Mesenteric fat pad (tissue), 1 donor: Measurements from ENCODE around the gene ODC1. TPM values are rescaled to one million over a fixed set of nuclear protein-coding genes. Genes with fewer than 3 reads are reported as not detected.
A peak's percentile ranks its signal among the peaks of the same experiment; 100 is the strongest.
"Not testable (repeated sequence)": the region's sequence is repeated elsewhere in the genome, so short reads cannot be mapped to it uniquely, and the experiment has no call there.

Experiments
- DNase-seq: peaks from one replicate; pipeline ENCODE4 v3.0.0-alpha.2; 2020; ENCODE audit warnings: low spot score
- total RNA-seq: library from RNA; stranded (reverse); fragmentation: NEBNext Ultra II Directional; extraction: Animal tissue kit (Norgen Biotek cat#: 25700); gene quantifications from one replicate; pipeline ENCODE4 v1.2.1, GENCODE V29; 2021
- donor health status: DM: yes; HTN: yes; CAD: no.

ODC1 gene
- total RNA-seq, 1 donor from 2014 or later, result 32.8 TPM

- DNase-seq, result peak; percentile 59
These were observed 30.8 kb upstream of the ODC1 start for GRCh38 chr2:10478916-10479315.

GRCh38 chr2:10478298-10478625, 30.1 kb upstream of the ODC1 start:
- peak; percentile 64 for DNase-seq

- peak; percentile 60 for DNase-seq
These were observed 29.5 kb upstream of the ODC1 start for GRCh38 chr2:10477443-10478297.

- DNase-seq, result peak; percentile 86
These were observed 28.8 kb upstream of the ODC1 start for GRCh38 chr2:10476723-10477442.

- peak; percentile 85 for DNase-seq
These were observed 27.9 kb upstream of the ODC1 start for GRCh38 chr2:10475811-10476660.

- DNase-seq, result peak; percentile 86
These were observed 27.1 kb upstream of the ODC1 start for GRCh38 chr2:10475221-10475722.

GRCh38 chr2:10473121-10473756, 25.1 kb upstream of the ODC1 start:
- peak; percentile 59 for DNase-seq

- peak; percentile 62 for DNase-seq
These were observed 23.8 kb upstream of the ODC1 start for GRCh38 chr2:10471955-10472354.

GRCh38 chr2:10471046-10471571, 23.0 kb upstream of the ODC1 start:
- peak; percentile 67 for DNase-seq

GRCh38 chr2:10469955-10470608, 22.0 kb upstream of the ODC1 start:
- no peak for DNase-seq

GRCh38 chr2:10469301-10469700, 21.2 kb upstream of the ODC1 start:
- DNase-seq, result peak; percentile 85

- peak; percentile 57 for DNase-seq
These were observed 19.3 kb upstream of the ODC1 start for GRCh38 chr2:10467401-10467800.

- peak; percentile 67 for DNase-seq
These were observed 18.7 kb upstream of the ODC1 start for GRCh38 chr2:10466801-10467200.

GRCh38 chr2:10465910-10466309, 17.8 kb upstream of the ODC1 start:
- DNase-seq, result peak; percentile 59

- DNase-seq, result peak; percentile 37
These were observed 14.3 kb upstream of the ODC1 start for GRCh38 chr2:10462178-10463083.

GRCh38 chr2:10460366-10460796, 12.3 kb upstream of the ODC1 start:
- DNase-seq, result peak; percentile 80

GRCh38 chr2:10457846-10458598, 9.9 kb upstream of the ODC1 start:
- DNase-seq, result no peak

GRCh38 chr2:10457195-10457594, 9.1 kb upstream of the ODC1 start:
- not testable (repeated sequence) for DNase-seq
